HEK293 (cell line): ENCODE results near the gene GLO1.

Experiments
- CTCF ChIA-PET: fragments of 350-600 bp; formaldehyde crosslinking; extraction: SDS; loops from one replicate; lab custom pipeline; 2021; ENCODE audit warnings: antibody characterized with exemption; lab: Yijun Ruan, JAX
- POLR2A ChIA-PET: fragments of 300-600 bp; formaldehyde crosslinking; extraction: SDS; loops from one replicate; lab custom pipeline; 2020; ENCODE audit warnings: antibody characterized with exemption, inconsistent platforms; lab: Yijun Ruan, JAX
- H3K27ac ChIP-seq: fragments of 200-500 bp; sonication (Bioruptor generic); 2 replicates; pipeline ENCODE4 v1.5.1; 2014; ENCODE audit warnings: low read depth, low read length, control low read depth, inconsistent platforms; ENCODE audit errors: extremely low read depth
- H3K36me3 ChIP-seq, 2 experiments: fragments of 200-500 bp in 1 of 2; sonication (Bioruptor generic) in 1 of 2; 1 replicate in 1 of 2; 2 replicates in 1 of 2; pipeline ENCODE4 v1.5.1; 2014 to 2017; ENCODE audit warnings: inconsistent platforms in 2 of 2, low read length in 2 of 2; ENCODE audit not compliant: control insufficient read depth in 2 of 2, insufficient read depth in 1 of 2
- H3K4me1 ChIP-seq: fragments of 200-500 bp; sonication (Bioruptor generic); 2 replicates; pipeline ENCODE4 v1.5.1; 2014; ENCODE audit warnings: mild to moderate bottlenecking, low read length, inconsistent platforms; ENCODE audit not compliant: control insufficient read depth, insufficient read depth
- H3K4me3 ChIP-seq: 2 replicates; pipeline ENCODE4 v1.5.1; 2011; ENCODE audit warnings: low read depth, mild to moderate bottlenecking, control low read depth, low read length, moderate library complexity
- H3K9me3 ChIP-seq: fragments of 200-500 bp; sonication (Bioruptor generic); 2 replicates; pipeline ENCODE4 v1.5.1; 2014; ENCODE audit warnings: low read depth, low read length, inconsistent platforms; ENCODE audit not compliant: control insufficient read depth, insufficient read depth
- BCL11B ChIP-seq: fragments of 450-650 bp; formaldehyde crosslinking; IDR thresholded peaks from 2 replicates; pipeline ENCODE4 v1.5.1; 2016; ENCODE audit warnings: low read depth, missing biosample characterization, missing genetic modification characterization
- EGR2 ChIP-seq: fragments of 450-650 bp; formaldehyde crosslinking; IDR thresholded peaks from 2 replicates; pipeline ENCODE4 v1.5.1; 2016; ENCODE audit warnings: low read depth, missing biosample characterization, missing genetic modification characterization
- KLF1 ChIP-seq: fragments of 450-650 bp; formaldehyde crosslinking; IDR thresholded peaks from 2 replicates; pipeline ENCODE4 v1.5.1; 2016; ENCODE audit warnings: missing biosample characterization, missing genetic modification characterization
- KLF7 ChIP-seq: fragments of 450-650 bp; formaldehyde crosslinking; IDR thresholded peaks from 2 replicates; pipeline ENCODE4 v1.5.1; 2016; ENCODE audit warnings: missing biosample characterization, missing genetic modification characterization, borderline replicate concordance
- OVOL3 ChIP-seq: fragments of 450-650 bp; formaldehyde crosslinking; IDR thresholded peaks from 2 replicates; pipeline ENCODE4 v1.5.1; 2016; ENCODE audit warnings: missing biosample characterization, missing genetic modification characterization
- SCRT2 ChIP-seq: fragments of 450-650 bp; formaldehyde crosslinking; IDR thresholded peaks from 2 replicates; pipeline ENCODE4 v1.5.1; 2016; ENCODE audit warnings: missing biosample characterization, missing genetic modification characterization
- ZNF155 ChIP-seq: fragments of 450-650 bp; formaldehyde crosslinking; IDR thresholded peaks from 2 replicates; pipeline ENCODE4 v1.5.1; 2016; ENCODE audit warnings: missing biosample characterization, missing genetic modification characterization
- ZNF174 ChIP-seq: fragments of 450-650 bp; formaldehyde crosslinking; IDR thresholded peaks from 2 replicates; pipeline ENCODE4 v1.5.0; 2017; ENCODE audit warnings: missing biosample characterization, mild to moderate bottlenecking, missing genetic modification characterization
- ZNF19 ChIP-seq: fragments of 450-650 bp; formaldehyde crosslinking; IDR thresholded peaks from 2 replicates; pipeline ENCODE4; 2016; ENCODE audit warnings: missing biosample characterization, missing genetic modification characterization, low read depth
- ZNF302 ChIP-seq: fragments of 450-650 bp; formaldehyde crosslinking; IDR thresholded peaks from 2 replicates; pipeline ENCODE4 v1.5.1; 2016; ENCODE audit warnings: missing biosample characterization, missing genetic modification characterization, low read depth
- ZNF350 ChIP-seq: fragments of 450-650 bp; formaldehyde crosslinking; IDR thresholded peaks from 2 replicates; pipeline ENCODE4 v1.5.0; 2017; ENCODE audit warnings: missing biosample characterization, mild to moderate bottlenecking, missing genetic modification characterization
- ZNF501 ChIP-seq: fragments of 450-650 bp; formaldehyde crosslinking; IDR thresholded peaks from 2 replicates; pipeline ENCODE4 v1.5.1; 2016; ENCODE audit warnings: missing biosample characterization, missing genetic modification characterization
- ZNF560 ChIP-seq: fragments of 450-650 bp; formaldehyde crosslinking; IDR thresholded peaks from 2 replicates; pipeline ENCODE4 v1.5.1; 2017; ENCODE audit warnings: missing biosample characterization, missing genetic modification characterization, borderline replicate concordance
- ZNF585B ChIP-seq: fragments of 450-650 bp; formaldehyde crosslinking; IDR thresholded peaks from 2 replicates; pipeline ENCODE4 v1.5.1; 2016; ENCODE audit warnings: missing biosample characterization, missing genetic modification characterization
- ZNF624 ChIP-seq: fragments of 450-650 bp; formaldehyde crosslinking; IDR thresholded peaks from 2 replicates; pipeline ENCODE4 v1.5.1; 2017; ENCODE audit warnings: missing biosample characterization, missing genetic modification characterization
- ZNF776 ChIP-seq: fragments of 450-650 bp; formaldehyde crosslinking; IDR thresholded peaks from 2 replicates; pipeline ENCODE4 v1.5.0; 2017; ENCODE audit warnings: missing biosample characterization, missing genetic modification characterization, borderline replicate concordance
- TF ChIP-seq, protein P1 (sequence below): fragments of 450-650 bp; formaldehyde crosslinking; IDR thresholded peaks from 2 replicates; pipeline ENCODE4 v1.5.1; 2016; ENCODE audit warnings: missing biosample characterization, missing genetic modification characterization
- TF ChIP-seq, protein P2 (sequence below): fragments of 450-650 bp; formaldehyde crosslinking; IDR thresholded peaks from 2 replicates; pipeline ENCODE4 v1.5.1; 2016; ENCODE audit warnings: missing biosample characterization, missing genetic modification characterization
- TF ChIP-seq, protein P3 (sequence below): fragments of 450-650 bp; formaldehyde crosslinking; IDR thresholded peaks from 2 replicates; pipeline ENCODE4 v1.5.1; 2016; ENCODE audit warnings: missing biosample characterization, missing genetic modification characterization
- TF ChIP-seq, protein P4 (sequence below): fragments of 450-650 bp; formaldehyde crosslinking; IDR thresholded peaks from 2 replicates; pipeline ENCODE4 v1.5.1; 2016; ENCODE audit warnings: missing biosample characterization, missing genetic modification characterization, borderline replicate concordance

GLO1 gene

DNA sequence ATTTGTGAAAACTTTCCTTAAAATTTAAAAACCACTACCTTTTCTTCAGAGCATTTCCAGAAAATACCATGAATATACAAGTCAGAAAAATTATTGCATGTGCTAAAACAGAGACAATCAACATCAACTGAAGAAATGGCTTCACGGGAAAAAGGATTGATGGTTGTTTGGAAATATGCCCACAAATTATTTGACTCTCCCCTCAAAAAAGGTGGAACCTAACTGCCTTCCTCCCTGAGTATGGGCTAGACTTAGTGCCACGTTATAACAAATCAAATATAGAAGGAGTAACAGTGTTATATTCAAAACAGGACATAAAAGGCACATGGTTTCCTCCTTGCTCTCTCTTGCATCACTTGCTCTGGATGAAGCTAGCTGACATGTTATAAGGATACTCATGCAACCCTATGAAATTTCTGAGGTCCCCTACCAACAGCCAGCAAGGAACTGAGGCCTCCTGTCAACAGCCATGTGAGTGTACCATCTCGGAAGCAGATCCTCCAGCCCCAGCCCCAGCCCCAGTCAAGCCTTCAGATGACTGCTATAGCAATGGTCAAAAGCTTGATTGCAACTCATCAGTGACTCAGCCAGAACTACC, 71.7 kb downstream of the GLO1 start:
- no peaks in the 10 kb centered on the region for H3K36me3 ChIP-seq
- no peaks in the 10 kb centered on the region for H3K9me3 ChIP-seq
- CTCF ChIA-PET: interaction anchor here (0.7 kb wide), 1 partner anchor 60 kb away, joined by 3 read pairs; no protein-coding TSS in a partner anchor
- TF ChIP-seq, protein P1, sequence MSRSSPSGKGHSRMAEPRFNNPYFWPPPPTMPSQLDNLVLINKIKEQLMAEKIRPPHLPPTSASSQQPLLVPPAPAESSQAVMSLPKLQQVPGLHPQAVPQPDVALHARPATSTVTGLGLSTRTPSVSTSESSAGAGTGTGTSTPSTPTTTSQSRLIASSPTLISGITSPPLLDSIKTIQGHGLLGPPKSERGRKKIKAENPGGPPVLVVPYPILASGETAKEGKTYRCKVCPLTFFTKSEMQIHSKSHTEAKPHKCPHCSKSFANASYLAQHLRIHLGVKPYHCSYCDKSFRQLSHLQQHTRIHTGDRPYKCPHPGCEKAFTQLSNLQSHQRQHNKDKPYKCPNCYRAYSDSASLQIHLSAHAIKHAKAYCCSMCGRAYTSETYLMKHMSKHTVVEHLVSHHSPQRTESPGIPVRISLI: no peak
- TF ChIP-seq ZNF350 (tag by site-specific recombination) (no peak), ZNF585B (tag by site-specific recombination) (no peak), OVOL3 (no peak), ZNF560 (tag by site-specific recombination) (no peak), ZNF155 (tag by site-specific recombination) (no peak), ZNF624 (tag by site-specific recombination) (no peak), KLF1 (no peak), BCL11B (tag by site-specific recombination) (no peak), EGR2 (no peak), ZNF174 (tag by site-specific recombination) (no peak), KLF7 (tag by site-specific recombination) (no peak), ZNF302 (no peak), SCRT2 (no peak), ZNF501 (no peak), ZNF776 (tag by site-specific recombination) (no peak), ZNF19 (tag by site-specific recombination) (no peak)
- TF ChIP-seq, protein P2, sequence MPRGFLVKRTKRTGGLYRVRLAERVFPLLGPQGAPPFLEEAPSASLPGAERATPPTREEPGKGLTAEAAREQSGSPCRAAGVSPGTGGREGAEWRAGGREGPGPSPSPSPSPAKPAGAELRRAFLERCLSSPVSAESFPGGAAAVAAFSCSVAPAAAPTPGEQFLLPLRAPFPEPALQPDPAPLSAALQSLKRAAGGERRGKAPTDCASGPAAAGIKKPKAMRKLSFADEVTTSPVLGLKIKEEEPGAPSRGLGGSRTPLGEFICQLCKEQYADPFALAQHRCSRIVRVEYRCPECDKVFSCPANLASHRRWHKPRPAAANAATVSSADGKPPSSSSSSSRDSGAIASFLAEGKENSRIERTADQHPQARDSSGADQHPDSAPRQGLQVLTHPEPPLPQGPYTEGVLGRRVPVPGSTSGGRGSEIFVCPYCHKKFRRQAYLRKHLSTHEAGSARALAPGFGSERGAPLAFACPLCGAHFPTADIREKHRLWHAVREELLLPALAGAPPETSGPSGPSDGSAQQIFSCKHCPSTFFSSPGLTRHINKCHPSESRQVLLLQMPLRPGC: no peak
- TF ChIP-seq, protein P3, sequence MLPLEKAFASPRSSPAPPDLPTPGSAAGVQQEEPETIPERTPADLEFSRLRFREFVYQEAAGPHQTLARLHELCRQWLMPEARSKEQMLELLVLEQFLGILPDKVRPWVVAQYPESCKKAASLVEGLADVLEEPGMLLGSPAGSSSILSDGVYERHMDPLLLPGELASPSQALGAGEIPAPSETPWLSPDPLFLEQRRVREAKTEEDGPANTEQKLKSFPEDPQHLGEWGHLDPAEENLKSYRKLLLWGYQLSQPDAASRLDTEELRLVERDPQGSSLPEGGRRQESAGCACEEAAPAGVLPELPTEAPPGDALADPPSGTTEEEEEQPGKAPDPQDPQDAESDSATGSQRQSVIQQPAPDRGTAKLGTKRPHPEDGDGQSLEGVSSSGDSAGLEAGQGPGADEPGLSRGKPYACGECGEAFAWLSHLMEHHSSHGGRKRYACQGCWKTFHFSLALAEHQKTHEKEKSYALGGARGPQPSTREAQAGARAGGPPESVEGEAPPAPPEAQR (tag by site-specific recombination): no peak
- TF ChIP-seq, protein P4, sequence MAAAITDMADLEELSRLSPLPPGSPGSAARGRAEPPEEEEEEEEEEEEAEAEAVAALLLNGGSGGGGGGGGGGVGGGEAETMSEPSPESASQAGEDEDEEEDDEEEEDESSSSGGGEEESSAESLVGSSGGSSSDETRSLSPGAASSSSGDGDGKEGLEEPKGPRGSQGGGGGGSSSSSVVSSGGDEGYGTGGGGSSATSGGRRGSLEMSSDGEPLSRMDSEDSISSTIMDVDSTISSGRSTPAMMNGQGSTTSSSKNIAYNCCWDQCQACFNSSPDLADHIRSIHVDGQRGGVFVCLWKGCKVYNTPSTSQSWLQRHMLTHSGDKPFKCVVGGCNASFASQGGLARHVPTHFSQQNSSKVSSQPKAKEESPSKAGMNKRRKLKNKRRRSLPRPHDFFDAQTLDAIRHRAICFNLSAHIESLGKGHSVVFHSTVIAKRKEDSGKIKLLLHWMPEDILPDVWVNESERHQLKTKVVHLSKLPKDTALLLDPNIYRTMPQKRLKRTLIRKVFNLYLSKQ (tag by site-specific recombination): no peak
- no peak overlapping the region for H3K4me3 ChIP-seq
- H3K4me1 ChIP-seq: no peaks in the 10 kb centered on the region
- H3K27ac ChIP-seq: no peak overlapping the region
- POLR2A ChIA-PET: no interaction called here
